GM12865 (cell line): Measurements from ENCODE around the gene RSRC1.

Experiments used
- DNase-seq: peaks from one replicate; pipeline ENCODE4 v3.0.0; 2010; ENCODE audit warnings: low read depth
- H3K4me3 ChIP-seq: 2 replicates; pipeline ENCODE4 v1.5.1; 2011; ENCODE audit warnings: mild to moderate bottlenecking, low read depth, low read length, control low read depth
- TF ChIP-seq, protein P1 (sequence below): IDR thresholded peaks from 2 replicates; pipeline ENCODE4 v1.5.1; 2011; ENCODE audit warnings: low read length, control low read depth, low read depth, inconsistent platforms; ENCODE audit not compliant: insufficient read depth; ENCODE audit errors: missing control alignments

Gene RSRC1

DNA sequence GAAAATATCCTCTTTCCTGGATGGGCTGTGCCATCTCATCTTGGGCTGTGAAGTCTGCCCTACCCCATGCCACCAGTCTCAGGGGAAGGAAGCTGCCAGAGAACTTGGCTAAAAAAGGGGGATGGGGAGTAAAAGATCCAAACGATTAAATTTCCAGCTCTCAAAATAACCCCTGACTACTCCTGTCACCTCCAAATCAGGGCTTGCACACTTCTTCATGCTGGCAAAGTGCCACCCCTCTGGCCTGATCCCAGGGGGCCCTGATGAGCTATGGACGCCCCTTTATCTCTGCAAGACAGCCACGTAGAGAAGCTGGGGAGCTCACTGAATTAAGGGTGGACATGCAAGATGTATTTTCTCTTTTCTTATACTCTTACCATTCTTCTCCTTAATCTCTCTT lies 459.9 kb downstream of the RSRC1 start:
- no peak overlapping the region for H3K4me3 ChIP-seq
- no peak for DNase-seq
- TF ChIP-seq, protein P1, sequence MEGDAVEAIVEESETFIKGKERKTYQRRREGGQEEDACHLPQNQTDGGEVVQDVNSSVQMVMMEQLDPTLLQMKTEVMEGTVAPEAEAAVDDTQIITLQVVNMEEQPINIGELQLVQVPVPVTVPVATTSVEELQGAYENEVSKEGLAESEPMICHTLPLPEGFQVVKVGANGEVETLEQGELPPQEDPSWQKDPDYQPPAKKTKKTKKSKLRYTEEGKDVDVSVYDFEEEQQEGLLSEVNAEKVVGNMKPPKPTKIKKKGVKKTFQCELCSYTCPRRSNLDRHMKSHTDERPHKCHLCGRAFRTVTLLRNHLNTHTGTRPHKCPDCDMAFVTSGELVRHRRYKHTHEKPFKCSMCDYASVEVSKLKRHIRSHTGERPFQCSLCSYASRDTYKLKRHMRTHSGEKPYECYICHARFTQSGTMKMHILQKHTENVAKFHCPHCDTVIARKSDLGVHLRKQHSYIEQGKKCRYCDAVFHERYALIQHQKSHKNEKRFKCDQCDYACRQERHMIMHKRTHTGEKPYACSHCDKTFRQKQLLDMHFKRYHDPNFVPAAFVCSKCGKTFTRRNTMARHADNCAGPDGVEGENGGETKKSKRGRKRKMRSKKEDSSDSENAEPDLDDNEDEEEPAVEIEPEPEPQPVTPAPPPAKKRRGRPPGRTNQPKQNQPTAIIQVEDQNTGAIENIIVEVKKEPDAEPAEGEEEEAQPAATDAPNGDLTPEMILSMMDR: no peak

DNA sequence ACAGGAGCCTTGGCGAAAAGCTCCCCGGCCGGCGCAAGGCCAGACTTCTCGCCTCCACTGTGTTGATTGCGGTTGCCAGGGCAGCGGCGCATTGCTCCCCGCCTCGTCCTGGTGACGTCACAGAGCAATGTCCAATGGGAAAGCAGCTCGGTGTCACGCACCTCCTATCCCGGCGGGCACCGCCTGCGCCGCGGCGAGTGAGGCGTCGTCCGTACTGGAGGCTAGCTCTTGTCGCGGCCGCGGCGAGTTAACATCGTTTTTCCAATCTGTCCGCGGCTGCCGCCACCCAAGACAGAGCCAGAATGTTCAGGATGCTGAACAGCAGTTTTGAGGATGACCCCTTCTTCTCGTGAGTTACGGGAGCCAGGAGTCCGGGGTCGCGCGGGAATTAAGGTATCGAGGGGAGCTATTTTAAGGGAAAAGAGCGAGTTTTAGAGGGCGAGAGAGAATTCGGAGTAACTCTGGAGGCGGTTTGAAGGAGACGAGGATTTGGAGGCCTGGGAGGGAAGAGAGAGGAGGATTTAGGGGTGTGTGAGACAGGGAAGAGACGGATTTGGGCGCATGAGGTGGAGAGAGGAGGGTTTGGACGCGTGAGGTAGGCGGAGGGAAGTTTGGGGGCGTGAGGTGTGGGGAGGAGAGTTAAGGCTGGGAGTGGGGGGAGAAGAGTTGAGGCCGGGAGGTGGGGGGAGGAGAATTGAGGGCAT lies 461.3 kb downstream of the RSRC1 start, which contains the start of gene MLF1:
Gene MLF1 (plus strand): TSS at position 196 of the 704 bp plus-strand sequence. CDS start 107 bp downstream, at position 303.
- TF ChIP-seq, protein P1: no peak
- DNase-seq: peak; percentile 63
- H3K4me3 ChIP-seq: no peak within 1 kb of the TSS

DNA sequence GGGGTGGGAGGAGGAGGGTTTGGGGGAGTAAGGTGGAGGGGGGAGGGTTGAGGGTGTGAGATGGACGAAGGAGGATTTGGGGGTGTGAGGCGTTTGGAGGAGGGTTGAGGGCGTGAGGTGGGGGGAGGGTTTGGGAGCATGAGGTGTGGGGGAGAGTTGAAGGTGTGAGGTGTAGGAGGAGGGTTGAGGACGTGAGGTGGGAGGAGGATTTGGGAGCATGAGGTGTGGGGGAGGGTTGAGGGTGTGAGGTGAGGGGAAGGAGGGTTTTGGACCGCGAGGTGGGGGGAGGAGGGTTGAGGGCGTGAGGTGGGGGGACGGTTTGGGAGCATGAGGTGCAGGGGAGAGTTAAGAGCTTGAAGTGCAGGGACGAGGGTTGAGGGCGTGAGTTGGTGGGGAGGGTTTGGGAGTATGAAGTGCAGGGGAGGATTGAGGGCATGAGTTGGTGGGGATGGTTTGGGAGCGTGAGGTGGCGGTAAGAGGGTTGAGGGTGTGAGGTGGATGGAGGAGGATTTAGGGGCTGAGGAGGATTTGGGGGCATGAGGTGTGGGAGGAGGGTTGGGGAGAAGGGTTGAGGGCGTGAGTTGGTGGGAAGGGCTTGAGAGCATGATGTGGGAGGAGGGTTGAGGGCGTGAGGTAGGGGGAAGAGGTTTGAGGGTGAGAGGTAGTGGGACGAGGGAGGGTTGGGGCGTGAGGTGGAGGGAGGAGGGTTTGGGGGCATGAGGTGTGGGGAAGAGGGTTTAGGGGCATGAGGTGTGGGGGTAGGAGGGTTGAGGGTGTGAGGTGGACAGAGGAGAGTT lies 462.3 kb downstream of the RSRC1 start:
- DNase-seq: no peak
- no peak overlapping the region for H3K4me3 ChIP-seq

DNA sequence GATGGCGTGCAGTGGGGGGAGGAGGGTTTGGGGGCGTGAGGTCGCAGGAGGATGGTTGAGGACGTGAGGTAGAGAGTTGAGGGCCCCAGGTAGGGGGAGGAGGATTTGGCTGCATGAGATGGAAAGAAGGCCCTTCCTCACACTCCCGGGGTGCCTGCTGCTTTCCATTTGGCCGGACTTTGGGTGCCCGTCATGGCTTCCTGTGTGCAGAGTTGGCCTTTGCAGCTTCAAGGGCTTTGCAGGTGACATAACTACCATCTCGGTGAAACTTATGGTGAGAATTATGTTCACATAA lies 462.8 kb downstream of the RSRC1 start:
- TF ChIP-seq, protein P1: no peak
- DNase-seq: no peak
- no peak overlapping the region for H3K4me3 ChIP-seq

More for the DNA sequence above, 462.3 kb downstream of the RSRC1 start:
- TF ChIP-seq, protein P1: no peak

DNA sequence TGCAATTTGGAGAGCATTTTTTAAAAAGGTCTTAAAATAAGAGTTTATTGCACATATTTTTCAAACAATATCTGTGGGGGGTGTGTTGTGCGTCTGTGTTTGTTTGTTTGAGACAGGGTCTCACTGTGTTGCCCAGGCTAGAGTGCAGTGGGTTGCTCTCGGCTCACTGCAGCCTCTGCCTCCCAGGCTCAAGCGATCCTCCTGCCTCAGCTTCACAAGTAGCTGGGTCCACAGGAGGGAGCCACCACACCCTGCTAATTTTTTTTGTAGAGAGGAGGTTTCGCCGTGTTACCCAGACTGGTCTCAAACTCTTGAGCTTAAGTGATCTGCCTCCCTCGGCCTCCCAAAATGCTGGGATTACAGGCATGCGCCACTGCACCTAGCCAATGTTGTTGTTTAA lies 463.8 kb downstream of the RSRC1 start:
- TF ChIP-seq, protein P1: no peak
- no peak for DNase-seq
- no peak overlapping the region for H3K4me3 ChIP-seq

DNA sequence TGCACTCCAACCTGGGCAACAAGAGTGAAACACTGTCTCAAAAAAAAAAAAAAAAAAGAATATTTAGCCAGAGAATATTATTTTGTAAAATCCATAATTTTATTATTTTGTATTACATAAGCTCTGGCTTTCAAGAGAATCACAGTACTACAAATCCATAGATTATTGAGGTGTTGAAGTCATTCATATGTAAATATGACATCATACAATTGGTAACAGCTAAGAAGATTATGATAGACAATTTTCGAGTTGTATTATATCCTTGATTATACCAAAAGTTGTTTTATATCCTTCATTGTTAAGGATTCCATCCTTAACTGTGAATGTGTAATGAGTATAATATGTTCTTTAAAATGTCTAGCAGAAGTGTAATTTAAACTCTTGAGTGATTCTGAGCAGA lies 464.8 kb downstream of the RSRC1 start:
- no peak overlapping the region for H3K4me3 ChIP-seq
- TF ChIP-seq, protein P1: no peak
- DNase-seq: no peak
